Embryonic facial prominence (tissue), 1 donor: ENCODE results near the gene ARMC2.
"Not testable (repeated sequence)": the region's sequence is repeated elsewhere in the genome, so short reads cannot be mapped to it uniquely, and the experiment has no call there.

ENCODE experiments used
- DNase-seq: peaks from one replicate; pipeline ENCODE4 v3.0.0-alpha.2; 2016; ENCODE audit errors: extremely low spot score

Gene ARMC2

GRCh38 chr6:108835218-108835850, 12.9 kb upstream of the ARMC2 start:
- DNase-seq: no peak

- no peak for DNase-seq
Measured at GRCh38 chr6:108836061-108836460, 12.2 kb upstream of the ARMC2 start.

- no peak for DNase-seq
Measured at GRCh38 chr6:108837236-108837971, 10.8 kb upstream of the ARMC2 start.

GRCh38 chr6:108838101-108838717, 10.0 kb upstream of the ARMC2 start:
- DNase-seq: no peak

GRCh38 chr6:108839083-108839642, 9.1 kb upstream of the ARMC2 start:
- DNase-seq: no peak

- no peak for DNase-seq
Measured at GRCh38 chr6:108840919-108841318, 7.3 kb upstream of the ARMC2 start.

GRCh38 chr6:108841377-108841855, 6.8 kb upstream of the ARMC2 start:
- no peak for DNase-seq

GRCh38 chr6:108844135-108844534, 4.1 kb upstream of the ARMC2 start:
- no peak for DNase-seq

GRCh38 chr6:108845145-108845544, 3.1 kb upstream of the ARMC2 start:
- no peak for DNase-seq

GRCh38 chr6:108846101-108846500, 2.1 kb upstream of the ARMC2 start:
- DNase-seq: no peak

GRCh38 chr6:108846628-108847027, 1.6 kb upstream of the ARMC2 start:
- DNase-seq: no peak

- no peak for DNase-seq
Measured at GRCh38 chr6:108847738-108848115, 495 bp upstream of the ARMC2 start.

- DNase-seq: no peak
Measured at GRCh38 chr6:108850669-108851465, 2.6 kb downstream of the ARMC2 start.

GRCh38 chr6:108851756-108852155, 3.5 kb downstream of the ARMC2 start:
- no peak for DNase-seq

GRCh38 chr6:108853077-108853476, 4.9 kb downstream of the ARMC2 start:
- DNase-seq: no peak

GRCh38 chr6:108862479-108863191, 14.4 kb downstream of the ARMC2 start:
- DNase-seq: no peak

- not testable (repeated sequence) for DNase-seq
Measured at GRCh38 chr6:108865751-108866286, 17.6 kb downstream of the ARMC2 start.

- no peak for DNase-seq
Measured at GRCh38 chr6:108866798-108867197, 18.6 kb downstream of the ARMC2 start.

GRCh38 chr6:108868647-108869046, 20.4 kb downstream of the ARMC2 start:
- no peak for DNase-seq

- DNase-seq: no peak
Measured at GRCh38 chr6:108869876-108870275, 21.7 kb downstream of the ARMC2 start.

- no peak for DNase-seq
Measured at GRCh38 chr6:108870357-108870756, 22.1 kb downstream of the ARMC2 start.
